NCI-H69 (cell line): Measurements from ENCODE around the gene FOXK2.

Experiments
- DNase-seq: peaks from one replicate; lab custom pipeline; 2025; lab: John Stamatoyannopoulos, UW

Gene FOXK2

GRCh38 chr17:82642022-82642421 is 122.5 kb downstream of the FOXK2 start:
- no peak for DNase-seq

DNA sequence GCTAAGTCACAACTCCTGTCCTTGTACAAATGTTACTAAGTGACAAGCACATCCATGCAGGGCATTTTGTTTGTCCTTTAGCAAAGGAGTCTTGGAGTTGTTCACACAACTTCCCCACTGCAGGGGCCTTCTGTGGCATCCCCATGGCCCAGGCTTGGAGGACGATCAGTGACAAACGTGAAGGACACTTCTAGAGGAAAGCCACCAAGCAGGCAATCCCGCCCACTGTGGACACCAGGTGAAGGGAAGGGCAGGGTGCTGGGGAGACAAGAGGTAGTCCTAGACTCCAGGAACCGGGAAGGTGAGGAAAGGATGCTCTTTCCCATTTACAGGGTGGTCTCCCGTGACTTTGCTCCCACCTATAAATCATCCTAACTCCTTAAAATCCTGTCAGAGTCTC is 124.6 kb downstream of the FOXK2 start:
- DNase-seq: no peak

- no peak for DNase-seq
Measured at GRCh38 chr17:82645516-82645915, 126.0 kb downstream of the FOXK2 start.

- DNase-seq: peak; percentile 61
Measured at GRCh38 chr17:82647593-82648164, 128.1 kb downstream of the FOXK2 start.

- DNase-seq: peak; percentile 98
Measured at GRCh38 chr17:82648165-82648668, 128.7 kb downstream of the FOXK2 start, which contains the start of gene WDR45B. TSS of gene WDR45B (minus strand) at chr17:82648444. CDS start at chr17:82648340, 104 bp downstream.

- DNase-seq: peak; percentile 77
Measured at GRCh38 chr17:82648742-82649331, 129.3 kb downstream of the FOXK2 start.

DNA sequence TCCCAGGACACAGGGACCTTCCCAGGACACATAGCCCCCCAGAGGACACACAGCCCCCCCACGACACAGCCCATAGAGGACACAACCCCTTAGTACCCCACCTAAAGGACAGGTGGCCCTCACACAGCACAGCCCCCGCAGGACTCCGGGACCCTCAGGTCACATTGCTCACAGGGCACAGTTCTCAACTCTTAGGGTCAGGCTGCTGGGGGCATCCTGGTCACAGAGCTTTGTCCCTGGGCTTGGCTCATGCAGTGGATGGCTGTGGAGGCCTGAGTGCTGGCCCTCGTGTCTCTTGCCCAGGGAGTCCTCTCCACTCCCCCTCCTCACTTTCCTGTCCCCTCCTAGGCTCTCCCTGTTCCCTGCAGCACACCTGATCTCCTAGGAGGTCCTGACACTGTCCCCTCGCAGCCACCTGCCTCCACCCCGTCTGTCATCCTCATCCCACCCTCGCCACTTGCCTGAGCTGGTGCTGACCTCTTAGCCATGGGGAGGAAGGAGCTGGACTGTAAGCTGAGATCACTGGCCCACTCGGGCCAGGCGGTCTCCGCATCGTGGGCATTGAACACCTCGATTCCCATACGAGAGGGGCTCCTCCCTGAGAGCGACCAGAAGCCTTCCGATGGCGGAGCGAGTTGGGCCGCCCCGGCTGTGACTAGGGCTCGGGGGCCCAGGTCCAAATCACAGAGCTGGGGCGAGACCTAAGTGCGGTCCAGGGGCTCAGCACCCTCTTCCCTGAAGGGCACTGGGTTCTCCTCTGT is 130.1 kb downstream of the FOXK2 start:
- no peak for DNase-seq

DNA sequence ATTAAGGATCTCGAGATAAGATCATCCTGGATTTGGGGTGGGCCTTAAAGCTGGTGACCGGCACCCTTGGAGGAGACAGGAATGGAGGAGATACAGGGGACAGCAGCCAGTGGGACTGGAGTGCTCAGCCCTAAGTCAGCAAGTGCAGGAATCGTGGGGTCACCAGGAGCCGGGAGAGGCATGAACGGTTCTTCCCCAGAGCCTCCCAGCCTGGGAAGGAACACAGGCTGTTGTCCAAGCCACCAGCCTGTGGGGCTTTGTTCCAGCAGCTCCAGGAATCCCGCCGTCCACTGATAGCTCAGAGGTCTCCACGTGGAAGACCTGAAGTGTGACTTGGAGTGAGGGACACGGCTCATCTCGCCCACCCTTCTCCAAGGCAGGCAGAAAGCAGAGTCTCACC is 131.2 kb downstream of the FOXK2 start:
- no peak for DNase-seq

DNA sequence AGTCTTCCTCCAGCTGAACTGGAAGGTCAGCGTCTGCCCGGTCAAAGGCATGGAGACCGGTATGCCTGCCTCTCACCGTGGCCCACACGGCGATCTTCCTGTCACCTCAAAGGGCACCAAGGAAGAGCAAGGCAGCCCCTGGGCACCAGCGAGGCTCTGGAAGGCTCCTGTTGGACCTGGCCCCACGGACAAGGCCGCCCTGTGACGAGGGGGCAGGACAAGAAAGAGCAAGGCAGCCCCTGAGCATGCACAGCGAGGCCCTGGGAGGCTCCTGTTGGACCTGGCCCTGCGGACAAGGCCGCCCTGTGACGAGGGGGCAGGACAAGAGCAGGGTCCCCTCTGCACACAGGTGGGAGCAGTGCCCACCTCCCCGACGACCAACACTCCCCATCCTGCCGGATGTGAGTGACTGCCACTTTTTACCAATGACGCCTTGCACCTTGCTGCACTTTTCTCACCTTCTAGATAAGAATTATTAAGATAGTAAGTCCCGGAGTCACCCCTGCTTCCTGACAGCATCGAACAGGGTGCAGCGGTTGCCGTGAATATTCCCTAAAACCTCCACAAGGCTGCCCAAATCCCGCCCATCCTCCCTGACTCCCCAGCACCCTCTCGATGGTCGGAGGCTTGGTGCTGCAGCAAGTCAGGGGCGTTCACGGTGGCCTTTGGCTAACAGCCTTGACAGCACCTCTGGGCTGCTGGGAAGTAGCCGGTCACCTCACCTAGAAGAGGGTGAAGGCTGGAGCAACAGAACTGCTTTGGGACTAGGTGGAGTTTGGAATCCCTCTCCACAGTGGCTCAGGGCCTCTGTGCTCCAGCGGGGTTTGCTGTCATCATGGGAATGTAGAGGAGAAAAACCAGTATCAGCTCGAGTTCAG is 134.4 kb downstream of the FOXK2 start:
- DNase-seq: no peak
